Measurements from ENCODE around the gene TMPRSS4. TPM values are rescaled to one million over a fixed set of nuclear protein-coding genes. Genes with fewer than 3 reads are reported as not detected.

TMPRSS4 gene
- total and polyA plus RNA-seq, 9 of the 15 experiments (the other 6 are each of a cell fraction or from before 2014, with no cell fraction given) = 4.0 to 10.0 (median 5.6) TPM

GRCh38 chr11:118126082-118126838 lies 49.4 kb downstream of the TMPRSS4 start (continued):
- TF ChIP-seq HNRNPK (IDR thresholded peaks at IDR 0.05; ENCODE audit: low read depth, low read length, poor library complexity, severe bottlenecking) (no peak), ZBTB34 (CRISPR knock-in tag; IDR thresholded peaks at IDR 0.05) (no peak), ZNF764 (CRISPR knock-in tag; IDR thresholded peaks at IDR 0.05; ENCODE audit: low read depth) (no peak), IFI16 (CRISPR knock-in tag; IDR thresholded peaks at IDR 0.05) (no peak), HDAC1 (IDR thresholded peaks at IDR 0.05) (no peak), HES1 (IDR thresholded peaks at IDR 0.05; ENCODE audit: low read depth) (no peak), RUNX1 (IDR thresholded peaks at IDR 0.05; ENCODE audit: low read depth) (no peak), SMARCC2 (IDR thresholded peaks at IDR 0.05; ENCODE audit: low read depth) (no peak), GTF2E2 (tag; IDR thresholded peaks at IDR 0.05) (peak; percentile 66; the same call in 1 of the 2 replicates), CTCF (IDR thresholded peaks at IDR 0.05 in 2 of 3, conservative IDR thresholded peaks at IDR 0.05 in 1 of 3; ENCODE audit: insufficient read depth in 2 of 3, low read depth in 1 of 3, low read length in 3 of 3) (no peak), SMARCE1 (IDR thresholded peaks at IDR 0.05) (no peak), ZNF263 (CRISPR knock-in tag; IDR thresholded peaks at IDR 0.05; ENCODE audit: borderline replicate concordance) (no peak), SMAD4 (CRISPR knock-in tag; conservative IDR thresholded peaks at IDR 0.05) (no peak), XRCC5 (IDR thresholded peaks at IDR 0.05; ENCODE audit: low read depth, low read length) (no peak)
- TF ChIP-seq, protein P1, sequence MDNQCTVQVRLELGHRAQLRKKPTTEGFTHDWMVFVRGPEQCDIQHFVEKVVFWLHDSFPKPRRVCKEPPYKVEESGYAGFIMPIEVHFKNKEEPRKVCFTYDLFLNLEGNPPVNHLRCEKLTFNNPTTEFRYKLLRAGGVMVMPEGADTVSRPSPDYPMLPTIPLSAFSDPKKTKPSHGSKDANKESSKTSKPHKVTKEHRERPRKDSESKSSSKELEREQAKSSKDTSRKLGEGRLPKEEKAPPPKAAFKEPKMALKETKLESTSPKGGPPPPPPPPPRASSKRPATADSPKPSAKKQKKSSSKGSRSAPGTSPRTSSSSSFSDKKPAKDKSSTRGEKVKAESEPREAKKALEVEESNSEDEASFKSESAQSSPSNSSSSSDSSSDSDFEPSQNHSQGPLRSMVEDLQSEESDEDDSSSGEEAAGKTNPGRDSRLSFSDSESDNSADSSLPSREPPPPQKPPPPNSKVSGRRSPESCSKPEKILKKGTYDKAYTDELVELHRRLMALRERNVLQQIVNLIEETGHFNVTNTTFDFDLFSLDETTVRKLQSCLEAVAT (IDR thresholded peaks at IDR 0.05) = peak; percentile 22 to 26; a peak in 1 of 4 replicates
